BE2C (cell line): ENCODE results near the gene CCNL2.

ENCODE experiments used
- DNase-seq: peaks from one replicate; pipeline ENCODE4 v3.0.0-alpha.2; 2020
- H3K27me3 ChIP-seq: fragments of 250-450 bp; sonication (Bioruptor Pico); 2 replicates; pipeline ENCODE4 v1.5.1; 2020; ENCODE audit warnings: mild to moderate bottlenecking
- H3K36me3 ChIP-seq: fragments of 250-450 bp; sonication (Bioruptor Pico); 2 replicates; pipeline ENCODE4 v1.5.1; 2020; ENCODE audit warnings: mild to moderate bottlenecking
- H3K4me1 ChIP-seq: fragments of 250-450 bp; sonication (Bioruptor Pico); 2 replicates; pipeline ENCODE4 v1.5.1; 2020
- H3K4me3 ChIP-seq: 2 replicates; pipeline ENCODE4 v1.5.1; 2011; ENCODE audit warnings: low read depth, low read length
- H3K9me3 ChIP-seq: fragments of 250-450 bp; sonication (Bioruptor Pico); 2 replicates; pipeline ENCODE4 v1.5.1; 2020
- TF ChIP-seq, protein P1 (sequence below): IDR thresholded peaks from 2 replicates; pipeline ENCODE4 v1.5.1; 2012; ENCODE audit warnings: mild to moderate bottlenecking, low read depth, low read length

Gene CCNL2

DNA sequence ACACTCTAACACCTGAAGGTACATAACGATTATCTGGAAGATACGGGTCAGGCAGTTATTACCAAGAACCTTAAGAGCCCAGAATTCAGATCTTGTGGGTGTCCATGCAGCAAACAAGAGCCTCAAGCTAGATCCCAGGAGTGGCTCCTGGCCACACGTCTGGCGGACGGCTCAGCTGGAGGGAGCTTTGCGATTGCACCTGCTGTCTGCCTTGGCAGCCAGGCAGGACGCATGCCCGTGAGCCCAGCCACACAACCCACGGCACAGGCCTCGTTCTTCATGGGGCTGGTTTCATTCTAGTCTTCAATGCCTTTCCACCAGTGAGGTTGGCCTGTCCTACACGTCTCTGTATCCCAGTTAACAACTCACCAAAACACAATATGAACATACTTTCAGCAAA is 5.7 kb downstream of the CCNL2 start:
- H3K4me3 ChIP-seq = no peak overlapping the region
- DNase-seq = no peak
- TF ChIP-seq, protein P1, sequence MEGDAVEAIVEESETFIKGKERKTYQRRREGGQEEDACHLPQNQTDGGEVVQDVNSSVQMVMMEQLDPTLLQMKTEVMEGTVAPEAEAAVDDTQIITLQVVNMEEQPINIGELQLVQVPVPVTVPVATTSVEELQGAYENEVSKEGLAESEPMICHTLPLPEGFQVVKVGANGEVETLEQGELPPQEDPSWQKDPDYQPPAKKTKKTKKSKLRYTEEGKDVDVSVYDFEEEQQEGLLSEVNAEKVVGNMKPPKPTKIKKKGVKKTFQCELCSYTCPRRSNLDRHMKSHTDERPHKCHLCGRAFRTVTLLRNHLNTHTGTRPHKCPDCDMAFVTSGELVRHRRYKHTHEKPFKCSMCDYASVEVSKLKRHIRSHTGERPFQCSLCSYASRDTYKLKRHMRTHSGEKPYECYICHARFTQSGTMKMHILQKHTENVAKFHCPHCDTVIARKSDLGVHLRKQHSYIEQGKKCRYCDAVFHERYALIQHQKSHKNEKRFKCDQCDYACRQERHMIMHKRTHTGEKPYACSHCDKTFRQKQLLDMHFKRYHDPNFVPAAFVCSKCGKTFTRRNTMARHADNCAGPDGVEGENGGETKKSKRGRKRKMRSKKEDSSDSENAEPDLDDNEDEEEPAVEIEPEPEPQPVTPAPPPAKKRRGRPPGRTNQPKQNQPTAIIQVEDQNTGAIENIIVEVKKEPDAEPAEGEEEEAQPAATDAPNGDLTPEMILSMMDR = no peak
- no peaks in the 10 kb centered on the region for H3K4me1 ChIP-seq
- peaks cover 86% of the 10 kb centered on the region for H3K36me3 ChIP-seq
- H3K9me3 ChIP-seq = no peaks in the 10 kb centered on the region
- no peaks in the 10 kb centered on the region for H3K27me3 ChIP-seq

DNA sequence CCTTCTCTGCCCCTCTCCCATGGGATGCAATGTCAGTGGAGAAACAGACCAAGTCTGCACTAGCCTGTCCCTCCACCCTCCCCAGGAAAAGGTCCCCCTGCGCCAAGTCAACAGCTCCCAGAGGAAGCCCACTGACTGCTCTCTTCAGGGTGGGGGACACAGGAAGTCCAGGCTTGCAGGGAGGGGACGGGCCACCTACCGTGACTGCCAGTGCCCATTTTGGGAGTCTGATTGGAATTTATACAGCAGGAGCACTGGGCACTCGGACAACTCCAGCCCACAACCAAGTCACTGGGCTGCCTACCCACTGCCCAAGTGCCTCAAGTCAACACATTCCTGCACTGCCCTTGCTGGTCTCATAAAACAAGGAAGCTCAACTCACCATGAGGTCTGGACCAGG is 6.1 kb downstream of the CCNL2 start:
- TF ChIP-seq, protein P1 = no peak
- no peaks in the 10 kb centered on the region for H3K9me3 ChIP-seq

DNA sequence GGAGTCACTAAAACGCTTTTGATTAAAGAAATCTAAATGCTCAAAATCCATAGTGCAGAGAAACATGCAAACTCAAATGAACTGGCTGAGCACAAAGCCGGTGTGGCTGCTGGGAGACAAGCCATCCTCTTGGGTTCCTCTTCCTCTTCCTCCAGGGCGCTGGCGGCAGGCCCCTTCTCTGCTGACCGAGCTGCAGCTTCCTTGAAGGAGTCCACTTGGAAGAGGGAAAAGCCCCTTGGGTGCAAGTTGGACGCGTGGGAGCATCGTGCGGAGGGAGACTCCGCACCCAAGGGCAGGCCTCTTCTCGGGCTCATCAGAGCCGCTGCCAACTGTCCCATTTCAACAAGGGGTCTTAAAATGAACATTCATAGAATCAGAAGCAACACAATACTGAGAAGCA is 7.9 kb downstream of the CCNL2 start:
- no peaks in the 10 kb centered on the region for H3K9me3 ChIP-seq
- DNase-seq = no peak
- H3K4me1 ChIP-seq = no peaks in the 10 kb centered on the region
- TF ChIP-seq, protein P1 = no peak
- H3K4me3 ChIP-seq = no peak overlapping the region
- H3K27me3 ChIP-seq = no peaks in the 10 kb centered on the region
- H3K36me3 ChIP-seq = peaks cover 94% of the 10 kb centered on the region

More for the DNA sequence above, 6.1 kb downstream of the CCNL2 start:
- Histone ChIP-seq H3K4me3 (no peak overlapping the region), H3K27me3 (no peaks in the 10 kb centered on the region), H3K4me1 (no peaks in the 10 kb centered on the region), H3K36me3 (peaks cover 90% of the 10 kb centered on the region)
- no peak for DNase-seq

DNA sequence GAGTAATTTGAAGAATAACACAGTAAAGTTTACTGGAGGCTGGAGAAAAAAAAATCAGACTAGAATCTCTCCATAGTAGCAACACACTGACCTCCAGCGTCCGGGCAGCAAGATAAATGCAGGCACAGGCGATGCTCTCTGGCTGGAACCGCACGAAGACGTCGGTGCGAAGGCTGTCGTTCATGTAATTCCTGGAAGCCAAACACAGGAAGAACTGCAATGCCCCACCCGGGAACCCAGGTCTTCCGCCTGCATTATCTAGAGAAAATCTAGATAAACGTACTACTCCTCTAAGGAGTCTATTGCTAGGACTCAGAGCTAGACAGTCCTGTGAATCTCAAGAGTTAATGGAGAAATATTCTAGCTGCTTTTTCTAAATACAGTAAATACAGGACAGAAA is 8.5 kb downstream of the CCNL2 start:
- no peaks in the 10 kb centered on the region for H3K9me3 ChIP-seq
- no peaks in the 10 kb centered on the region for H3K27me3 ChIP-seq
- peaks cover 98% of the 10 kb centered on the region for H3K36me3 ChIP-seq
- TF ChIP-seq, protein P1 = no peak
- no peak for DNase-seq
- no peaks in the 10 kb centered on the region for H3K4me1 ChIP-seq
- H3K4me3 ChIP-seq = no peak overlapping the region

DNA sequence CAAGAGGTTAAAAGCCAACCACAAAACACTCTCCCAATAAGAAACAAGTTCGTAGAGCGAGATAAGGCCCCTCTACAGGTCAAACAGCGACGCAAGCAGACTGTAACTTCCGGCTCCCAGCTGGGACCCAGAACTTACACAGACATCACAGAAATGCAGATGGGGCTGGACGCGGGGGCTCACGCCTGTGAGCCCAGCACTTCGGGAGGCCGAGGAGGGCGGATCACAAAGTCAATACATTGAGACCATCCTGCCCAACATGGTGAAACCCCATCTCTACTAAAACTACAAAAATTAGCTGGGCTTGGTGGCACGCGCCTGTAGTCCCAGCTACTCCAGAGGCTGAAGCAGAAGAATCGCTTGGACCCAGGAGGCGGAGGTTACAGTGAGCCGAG is 11.1 kb downstream of the CCNL2 start:
- H3K36me3 ChIP-seq = peaks cover 81% of the 10 kb centered on the region
- H3K9me3 ChIP-seq = no peaks in the 10 kb centered on the region
- no peak for DNase-seq
- TF ChIP-seq, protein P1 = no peak
- no peaks in the 10 kb centered on the region for H3K27me3 ChIP-seq
- no peak overlapping the region for H3K4me3 ChIP-seq
- H3K4me1 ChIP-seq = no peaks in the 10 kb centered on the region

DNA sequence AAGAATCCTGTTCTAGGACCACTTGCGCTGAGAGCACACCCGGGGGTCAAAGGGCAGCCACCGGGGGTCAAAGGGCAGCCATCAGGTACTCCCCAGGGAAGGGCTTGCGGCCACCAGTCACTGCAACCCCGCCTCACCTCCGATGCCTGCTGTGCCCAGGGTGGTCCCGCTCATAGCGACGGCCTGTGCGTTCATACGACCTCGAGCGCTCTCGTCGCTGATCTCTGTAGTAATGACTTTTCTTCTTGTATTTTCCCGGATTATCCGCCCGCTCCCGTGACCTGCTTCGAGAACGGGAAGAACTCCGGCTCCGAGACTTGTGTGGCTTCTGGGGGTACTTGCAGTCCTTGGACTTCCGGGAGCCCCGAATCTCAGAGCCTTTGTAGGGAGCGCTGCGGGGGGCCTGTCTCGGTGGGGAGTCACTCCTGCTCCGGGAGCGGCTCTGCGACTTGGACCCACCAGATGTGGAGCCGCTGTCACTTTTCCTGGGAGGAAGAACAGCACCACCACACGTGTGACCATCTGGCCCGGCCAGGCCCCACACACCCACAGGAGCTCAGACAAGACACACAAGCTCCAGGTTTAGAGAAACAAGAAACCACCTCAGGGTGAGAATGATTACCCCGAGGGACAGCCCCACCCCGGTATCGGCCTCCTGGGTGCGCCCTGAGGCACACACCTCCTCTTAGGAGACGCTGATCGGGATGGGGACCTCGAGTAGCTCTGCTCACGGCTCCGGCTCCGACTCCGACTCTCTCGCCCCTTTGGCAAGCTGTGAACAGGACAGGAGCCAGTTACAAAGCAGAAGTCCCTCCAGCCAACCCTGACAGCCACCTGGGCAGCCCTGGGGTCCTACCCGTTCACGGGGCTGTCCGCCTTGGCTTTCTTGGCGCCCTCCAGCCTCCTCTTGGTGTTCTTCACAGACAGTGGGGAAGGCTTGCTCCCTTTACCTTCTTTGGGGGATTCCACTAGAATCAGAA is 11.7 kb downstream of the CCNL2 start:
- no peak overlapping the region for H3K4me3 ChIP-seq
- no peak for DNase-seq
- no peaks in the 10 kb centered on the region for H3K4me1 ChIP-seq
- peaks cover 74% of the 10 kb centered on the region for H3K36me3 ChIP-seq
- H3K9me3 ChIP-seq = no peaks in the 10 kb centered on the region
- TF ChIP-seq, protein P1 = no peak
- no peaks in the 10 kb centered on the region for H3K27me3 ChIP-seq
